Liver (tissue), 9 donors: Measurements from ENCODE around the gene EDN1. TPM values are rescaled to one million over a fixed set of nuclear protein-coding genes. Genes with fewer than 3 reads are reported as not detected.

ENCODE experiments used
- DNase-seq: peaks from one replicate; pipeline ENCODE4 v3.0.0-alpha.2; 2017; ENCODE audit warnings: low spot score
- H3K27ac ChIP-seq, 2 donors: one replicate each; pipeline ENCODE4 v1.7.0; 2013; ENCODE audit warnings: inconsistent platforms in 2 of 2, low read length in 2 of 2, control low read depth in 1 of 2, low read depth in 1 of 2, mild to moderate bottlenecking in 1 of 2
- H3K27me3 ChIP-seq, 4 donors: one replicate each; pipeline versions ENCODE4 v1.6.1 to v1.7.0; 2013; ENCODE audit warnings: low read length in 3 of 4, inconsistent platforms in 1 of 4, mild to moderate bottlenecking in 1 of 4, moderate library complexity in 1 of 4; ENCODE audit not compliant: control insufficient read depth in 4 of 4, insufficient read depth in 4 of 4
- H3K36me3 ChIP-seq, 4 donors: one replicate each; pipeline versions ENCODE4 v1.6.1 to v1.7.0; 2013; ENCODE audit warnings: low read length in 3 of 4, mild to moderate bottlenecking in 3 of 4, low read depth in 1 of 4, moderate library complexity in 1 of 4; ENCODE audit not compliant: control insufficient read depth in 4 of 4, insufficient read depth in 3 of 4
- H3K4me1 ChIP-seq, 4 donors: one replicate each; pipeline versions ENCODE4 v1.6.1 to v1.7.0; 2013; ENCODE audit warnings: low read length in 3 of 4, mild to moderate bottlenecking in 3 of 4, moderate library complexity in 1 of 4; ENCODE audit not compliant: control insufficient read depth in 4 of 4, insufficient read depth in 4 of 4
- H3K4me3 ChIP-seq, 3 donors: one replicate each; pipeline versions ENCODE4 v1.6.1 to v1.7.0; 2013; ENCODE audit warnings: low read length in 3 of 3, control low read depth in 1 of 3, low read depth in 1 of 3, mild to moderate bottlenecking in 1 of 3
- H3K9ac ChIP-seq, 2 donors: one replicate each; pipeline ENCODE4 v1.7.0; 2013; ENCODE audit warnings: low read length in 2 of 2, mild to moderate bottlenecking in 2 of 2, moderate library complexity in 2 of 2, control low read depth in 1 of 2, low read depth in 1 of 2
- H3K9me3 ChIP-seq, 4 donors: one replicate each; pipeline versions ENCODE4 v1.6.1 to v1.7.0; 2013; ENCODE audit warnings: low read length in 3 of 4; ENCODE audit not compliant: control insufficient read depth in 4 of 4
- EGR1 ChIP-seq, 2 donors: IDR thresholded peaks; 2 replicates each; pipeline ENCODE4 v1.6.1; 2016 to 2018; ENCODE audit warnings: antibody characterized with exemption in 2 of 2, low read depth in 2 of 2
- FOXA1 ChIP-seq: IDR thresholded peaks from 2 replicates; pipeline ENCODE4 v1.6.1; 2016; ENCODE audit warnings: antibody characterized with exemption
- FOXA2 ChIP-seq: IDR thresholded peaks from 2 replicates; pipeline ENCODE4 v1.6.1; 2016; ENCODE audit warnings: antibody characterized with exemption
- GABPA ChIP-seq, 2 donors: IDR thresholded peaks in 1 of 2; conservative IDR thresholded peaks in 1 of 2; 2 replicates each; pipeline ENCODE4 v1.6.1; 2016; ENCODE audit warnings: antibody characterized with exemption in 2 of 2, mild to moderate bottlenecking in 1 of 2, moderate library complexity in 1 of 2
- HNF4A ChIP-seq, 2 donors: conservative IDR thresholded peaks; 2 replicates each; pipeline ENCODE4 v1.6.1; 2016; ENCODE audit warnings: antibody characterized with exemption in 2 of 2, mild to moderate bottlenecking in 2 of 2
- HNF4G ChIP-seq: IDR thresholded peaks from 2 replicates; pipeline ENCODE4 v1.6.1; 2016; ENCODE audit warnings: antibody characterized with exemption
- JUND ChIP-seq, 2 donors: IDR thresholded peaks; 2 replicates each; pipeline ENCODE4 v1.6.1; 2016; ENCODE audit warnings: antibody characterized with exemption in 2 of 2
- NR2F2 ChIP-seq: IDR thresholded peaks from 2 replicates; pipeline ENCODE4 v1.6.1; 2016; ENCODE audit warnings: antibody characterized with exemption
- RAD21 ChIP-seq, 2 donors: IDR thresholded peaks; 2 replicates each; pipeline ENCODE4 v1.6.1; 2016; ENCODE audit warnings: antibody characterized with exemption in 2 of 2, mild to moderate bottlenecking in 2 of 2
- RXRA ChIP-seq, 2 donors: IDR thresholded peaks; 2 replicates each; pipeline ENCODE4 v1.6.1; 2017 to 2018; ENCODE audit warnings: antibody characterized with exemption in 2 of 2, mild to moderate bottlenecking in 1 of 2
- SP1 ChIP-seq: IDR thresholded peaks from 2 replicates; pipeline ENCODE4 v1.6.1; 2018; ENCODE audit warnings: antibody characterized with exemption, mild to moderate bottlenecking
- TAF1 ChIP-seq: conservative IDR thresholded peaks from 2 replicates; pipeline ENCODE4 v1.6.1; 2016; ENCODE audit warnings: antibody characterized with exemption, mild to moderate bottlenecking
- YY1 ChIP-seq: IDR thresholded peaks from 2 replicates; pipeline ENCODE4 v1.6.1; 2016; ENCODE audit warnings: antibody characterized with exemption, mild to moderate bottlenecking
- WGBS: extraction: QIAGEN DNeasy Blood & Tissue Kit; methylation state at CpG from one replicate; pipeline ENCODE4 v1.1.7; 2013; 5-methylcytosine and 5-hydroxymethylcytosine counted together
- polyA plus RNA-seq, 2 donors: library from polyadenylated mRNA; stranded (reverse) in 1 of 2; unstranded in 1 of 2; fragments of 200-250 nt in 1 of 2; fragments of >200 nt in 1 of 2; fragmentation: Nextera tagmentation in 1 of 2; extraction: Ambion mirVana in 1 of 2; gene quantifications; one replicate each; pipeline versions ENCODE4 v1.2.1 to v1.2.3, GENCODE V29; 2013 to 2015
- total RNA-seq, 2 donors: library from RNA; depleted of rRNA; stranded (reverse); fragments of >200 nt; gene quantifications; one replicate each; pipeline ENCODE4 v1.2.3, GENCODE V29; 2014
- TF ChIP-seq, protein P1 (sequence below): fragments of 150-350 bp; IDR thresholded peaks from 2 replicates; pipeline ENCODE4 v1.5.1; 2017; ENCODE audit warnings: improper control_type of control experiment, low read depth, low read length; ENCODE audit not compliant: missing input control
- TF ChIP-seq, protein P2 (sequence below): IDR thresholded peaks from 2 replicates; pipeline ENCODE4 v1.6.1; 2016; ENCODE audit warnings: antibody characterized with exemption
- TF ChIP-seq, protein P3 (sequence below): IDR thresholded peaks from 2 replicates; pipeline ENCODE4 v1.6.1; 2016; ENCODE audit warnings: antibody characterized with exemption
- TF ChIP-seq, protein P4 (sequence below): IDR thresholded peaks from 2 replicates; pipeline ENCODE4 v1.6.1; 2016; ENCODE audit warnings: antibody characterized with exemption, mild to moderate bottlenecking
- TF ChIP-seq, protein P5 (sequence below): IDR thresholded peaks from 2 replicates; pipeline ENCODE4 v1.6.1; 2016; ENCODE audit warnings: antibody characterized with exemption
- donor health status: healthy.
- donor health status: healthy.
- donor health status: healthy.
- donor health status: healthy.
- donor health status: healthy.

The EDN1 gene
- total and polyA plus RNA-seq, 4 donors: 0.70 to 1.2 (median 1.0) TPM

DNA sequence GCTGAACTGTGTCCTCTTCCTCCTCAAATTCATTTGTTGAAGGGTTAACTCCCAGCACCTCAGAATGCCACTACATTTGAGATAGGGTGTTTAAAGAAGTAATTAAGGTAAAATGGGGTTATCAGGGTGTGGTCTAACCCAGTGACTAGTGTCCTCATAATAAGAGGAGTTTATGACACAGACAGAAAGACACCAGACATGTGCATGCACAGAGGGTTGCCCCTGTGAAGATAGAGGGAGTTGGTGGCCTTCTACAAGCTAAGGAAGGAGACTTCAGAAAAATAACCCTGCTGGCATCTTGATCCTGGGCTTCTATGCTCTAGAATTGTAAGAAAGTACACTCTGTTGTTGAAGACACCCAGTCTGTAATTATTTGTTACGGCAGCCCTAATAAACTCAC lies 24.9 kb upstream of the EDN1 start:
- WGBS: 97% methylated on average over 1 of the region's 1 CpG
- Histone ChIP-seq H3K9ac (no peak overlapping the region), H3K27ac (no peak overlapping the region), H3K27me3 (no peaks in the 10 kb centered on the region), H3K36me3 (no peaks in the 10 kb centered on the region), H3K4me3 (no peak overlapping the region), H3K9me3 (no peaks in the 10 kb centered on the region), H3K4me1 (no peaks in the 10 kb centered on the region)
- TF ChIP-seq, protein P1, sequence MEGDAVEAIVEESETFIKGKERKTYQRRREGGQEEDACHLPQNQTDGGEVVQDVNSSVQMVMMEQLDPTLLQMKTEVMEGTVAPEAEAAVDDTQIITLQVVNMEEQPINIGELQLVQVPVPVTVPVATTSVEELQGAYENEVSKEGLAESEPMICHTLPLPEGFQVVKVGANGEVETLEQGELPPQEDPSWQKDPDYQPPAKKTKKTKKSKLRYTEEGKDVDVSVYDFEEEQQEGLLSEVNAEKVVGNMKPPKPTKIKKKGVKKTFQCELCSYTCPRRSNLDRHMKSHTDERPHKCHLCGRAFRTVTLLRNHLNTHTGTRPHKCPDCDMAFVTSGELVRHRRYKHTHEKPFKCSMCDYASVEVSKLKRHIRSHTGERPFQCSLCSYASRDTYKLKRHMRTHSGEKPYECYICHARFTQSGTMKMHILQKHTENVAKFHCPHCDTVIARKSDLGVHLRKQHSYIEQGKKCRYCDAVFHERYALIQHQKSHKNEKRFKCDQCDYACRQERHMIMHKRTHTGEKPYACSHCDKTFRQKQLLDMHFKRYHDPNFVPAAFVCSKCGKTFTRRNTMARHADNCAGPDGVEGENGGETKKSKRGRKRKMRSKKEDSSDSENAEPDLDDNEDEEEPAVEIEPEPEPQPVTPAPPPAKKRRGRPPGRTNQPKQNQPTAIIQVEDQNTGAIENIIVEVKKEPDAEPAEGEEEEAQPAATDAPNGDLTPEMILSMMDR: no peak
- TF ChIP-seq YY1 (no peak), FOXA2 (no peak), HNF4G (no peak), NR2F2 (no peak), RXRA (IDR thresholded peaks at IDR 0.05) (no peak), FOXA1 (no peak), RAD21 (IDR thresholded peaks at IDR 0.05) (no peak), EGR1 (IDR thresholded peaks at IDR 0.05; ENCODE audit: low read depth in 2 of 2) (no peak), SP1 (no peak), TAF1 (no peak), GABPA (IDR thresholded peaks at IDR 0.05 in 1 of 2, conservative IDR thresholded peaks at IDR 0.05 in 1 of 2) (no peak), JUND (IDR thresholded peaks at IDR 0.05) (no peak), HNF4A (conservative IDR thresholded peaks at IDR 0.05) (no peak)
- TF ChIP-seq, protein P2, sequence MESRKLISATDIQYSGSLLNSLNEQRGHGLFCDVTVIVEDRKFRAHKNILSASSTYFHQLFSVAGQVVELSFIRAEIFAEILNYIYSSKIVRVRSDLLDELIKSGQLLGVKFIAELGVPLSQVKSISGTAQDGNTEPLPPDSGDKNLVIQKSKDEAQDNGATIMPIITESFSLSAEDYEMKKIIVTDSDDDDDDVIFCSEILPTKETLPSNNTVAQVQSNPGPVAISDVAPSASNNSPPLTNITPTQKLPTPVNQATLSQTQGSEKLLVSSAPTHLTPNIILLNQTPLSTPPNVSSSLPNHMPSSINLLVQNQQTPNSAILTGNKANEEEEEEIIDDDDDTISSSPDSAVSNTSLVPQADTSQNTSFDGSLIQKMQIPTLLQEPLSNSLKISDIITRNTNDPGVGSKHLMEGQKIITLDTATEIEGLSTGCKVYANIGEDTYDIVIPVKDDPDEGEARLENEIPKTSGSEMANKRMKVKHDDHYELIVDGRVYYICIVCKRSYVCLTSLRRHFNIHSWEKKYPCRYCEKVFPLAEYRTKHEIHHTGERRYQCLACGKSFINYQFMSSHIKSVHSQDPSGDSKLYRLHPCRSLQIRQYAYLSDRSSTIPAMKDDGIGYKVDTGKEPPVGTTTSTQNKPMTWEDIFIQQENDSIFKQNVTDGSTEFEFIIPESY: no peak
- TF ChIP-seq, protein P3, sequence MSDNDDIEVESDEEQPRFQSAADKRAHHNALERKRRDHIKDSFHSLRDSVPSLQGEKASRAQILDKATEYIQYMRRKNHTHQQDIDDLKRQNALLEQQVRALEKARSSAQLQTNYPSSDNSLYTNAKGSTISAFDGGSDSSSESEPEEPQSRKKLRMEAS: no peak
- TF ChIP-seq, protein P4, sequence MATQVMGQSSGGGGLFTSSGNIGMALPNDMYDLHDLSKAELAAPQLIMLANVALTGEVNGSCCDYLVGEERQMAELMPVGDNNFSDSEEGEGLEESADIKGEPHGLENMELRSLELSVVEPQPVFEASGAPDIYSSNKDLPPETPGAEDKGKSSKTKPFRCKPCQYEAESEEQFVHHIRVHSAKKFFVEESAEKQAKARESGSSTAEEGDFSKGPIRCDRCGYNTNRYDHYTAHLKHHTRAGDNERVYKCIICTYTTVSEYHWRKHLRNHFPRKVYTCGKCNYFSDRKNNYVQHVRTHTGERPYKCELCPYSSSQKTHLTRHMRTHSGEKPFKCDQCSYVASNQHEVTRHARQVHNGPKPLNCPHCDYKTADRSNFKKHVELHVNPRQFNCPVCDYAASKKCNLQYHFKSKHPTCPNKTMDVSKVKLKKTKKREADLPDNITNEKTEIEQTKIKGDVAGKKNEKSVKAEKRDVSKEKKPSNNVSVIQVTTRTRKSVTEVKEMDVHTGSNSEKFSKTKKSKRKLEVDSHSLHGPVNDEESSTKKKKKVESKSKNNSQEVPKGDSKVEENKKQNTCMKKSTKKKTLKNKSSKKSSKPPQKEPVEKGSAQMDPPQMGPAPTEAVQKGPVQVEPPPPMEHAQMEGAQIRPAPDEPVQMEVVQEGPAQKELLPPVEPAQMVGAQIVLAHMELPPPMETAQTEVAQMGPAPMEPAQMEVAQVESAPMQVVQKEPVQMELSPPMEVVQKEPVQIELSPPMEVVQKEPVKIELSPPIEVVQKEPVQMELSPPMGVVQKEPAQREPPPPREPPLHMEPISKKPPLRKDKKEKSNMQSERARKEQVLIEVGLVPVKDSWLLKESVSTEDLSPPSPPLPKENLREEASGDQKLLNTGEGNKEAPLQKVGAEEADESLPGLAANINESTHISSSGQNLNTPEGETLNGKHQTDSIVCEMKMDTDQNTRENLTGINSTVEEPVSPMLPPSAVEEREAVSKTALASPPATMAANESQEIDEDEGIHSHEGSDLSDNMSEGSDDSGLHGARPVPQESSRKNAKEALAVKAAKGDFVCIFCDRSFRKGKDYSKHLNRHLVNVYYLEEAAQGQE: no peak
- TF ChIP-seq, protein P5, sequence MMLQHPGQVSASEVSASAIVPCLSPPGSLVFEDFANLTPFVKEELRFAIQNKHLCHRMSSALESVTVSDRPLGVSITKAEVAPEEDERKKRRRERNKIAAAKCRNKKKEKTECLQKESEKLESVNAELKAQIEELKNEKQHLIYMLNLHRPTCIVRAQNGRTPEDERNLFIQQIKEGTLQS: no peak
- DNase-seq: no peak
